Raji (cell line): ENCODE measurements around the gene TCAIM.

Experiments
- POLR2A ChIP-seq: IDR thresholded peaks from 2 replicates; pipeline ENCODE4 v1.6.1; 2011; ENCODE audit warnings: low read depth, low read length, control low read depth; ENCODE audit not compliant: insufficient read depth

Gene TCAIM

DNA sequence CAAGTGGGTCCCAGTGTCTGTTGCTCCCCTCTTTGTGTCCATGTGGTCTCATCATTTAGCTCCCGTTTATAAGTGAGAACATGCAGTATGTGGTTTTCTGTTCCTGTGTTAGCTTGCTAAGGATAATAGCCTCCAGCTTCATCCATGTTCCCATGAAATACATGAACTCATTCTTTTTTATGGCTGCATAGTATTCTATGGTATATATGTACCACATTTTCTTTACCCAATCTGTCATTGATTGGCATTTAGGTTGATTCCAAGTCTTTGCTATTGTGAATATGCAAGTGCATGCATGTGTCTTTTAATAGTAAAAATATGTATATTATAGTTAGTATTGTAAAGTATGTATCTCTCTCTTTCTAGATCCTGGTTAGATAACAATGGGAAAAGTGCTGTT lies 53.9 kb downstream of the TCAIM start:
- TF ChIP-seq POLR2A = no peak

DNA sequence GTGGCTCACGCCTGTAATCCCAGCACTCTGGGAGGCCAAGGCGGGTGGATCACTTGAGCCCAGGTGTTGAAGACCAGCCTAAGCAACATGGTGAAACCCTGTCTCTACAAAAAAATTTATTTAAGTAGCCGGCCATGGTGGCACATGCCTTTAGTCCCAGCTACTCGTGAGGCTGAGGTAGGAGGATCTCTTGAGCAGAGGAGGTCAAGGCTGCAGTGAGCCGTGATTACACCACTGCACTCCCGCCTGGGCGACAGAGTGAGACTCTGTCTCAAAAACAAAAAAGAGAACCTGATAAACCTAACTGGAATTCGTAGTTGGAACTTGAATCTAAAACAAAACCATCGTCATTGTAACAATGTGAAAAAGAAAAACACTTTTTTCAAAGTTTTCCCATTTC lies 57.1 kb downstream of the TCAIM start:
- TF ChIP-seq POLR2A = no peak

GRCh38 chr3:44396200-44397171 lies 57.9 kb downstream of the TCAIM start:
- no peak for TF ChIP-seq POLR2A

DNA sequence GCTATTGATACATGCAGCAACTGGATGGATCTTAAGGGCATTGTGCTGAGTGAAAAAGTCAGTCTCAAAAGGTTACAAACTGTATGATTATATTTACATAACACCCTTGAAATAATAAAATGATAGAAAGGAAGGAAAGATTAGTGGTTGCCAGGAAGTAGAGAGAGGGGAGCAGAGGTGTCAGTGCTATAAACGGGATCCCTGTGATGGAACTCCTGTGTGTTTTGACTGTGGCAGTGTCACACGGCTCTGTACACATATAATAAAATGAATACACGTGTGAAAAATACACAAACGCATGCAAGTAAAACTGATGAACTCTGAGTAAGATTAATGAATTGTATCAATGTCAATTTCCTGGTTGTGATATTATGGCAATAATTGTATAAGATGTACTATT lies 60.3 kb downstream of the TCAIM start:
- TF ChIP-seq POLR2A = no peak

GRCh38 chr3:44400771-44401170 lies 62.2 kb downstream of the TCAIM start:
- no peak for TF ChIP-seq POLR2A

DNA sequence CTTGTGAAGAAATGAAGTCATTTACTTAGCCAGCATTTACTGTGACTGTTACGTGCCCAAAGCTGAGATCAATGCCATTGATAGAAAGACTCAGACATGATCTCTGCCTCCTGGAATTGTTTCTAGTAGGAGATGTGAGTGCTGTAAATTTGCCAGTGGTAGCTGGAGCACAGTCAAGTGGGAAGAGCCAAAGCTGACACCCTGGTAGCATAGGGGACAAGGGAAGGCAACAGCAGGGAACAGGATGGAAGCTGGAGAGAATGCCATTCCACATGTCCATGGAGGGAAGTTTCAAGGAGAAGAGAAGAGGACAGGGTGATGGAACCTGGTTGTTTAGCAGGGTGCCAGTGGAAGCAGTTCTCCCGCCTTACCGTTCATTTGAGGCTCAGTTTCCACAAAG lies 64.0 kb downstream of the TCAIM start:
- no peak for TF ChIP-seq POLR2A

GRCh38 chr3:44409640-44410410 lies 71.3 kb downstream of the TCAIM start:
- TF ChIP-seq POLR2A = no peak

- TF ChIP-seq POLR2A = no peak
These were observed 72.6 kb downstream of the TCAIM start for GRCh38 chr3:44411031-44411645.

- TF ChIP-seq POLR2A = no peak
These were observed 73.8 kb downstream of the TCAIM start for GRCh38 chr3:44412365-44412764.

- no peak for TF ChIP-seq POLR2A
These were observed 76.0 kb downstream of the TCAIM start for GRCh38 chr3:44414517-44415090.

GRCh38 chr3:44415421-44415820 lies 76.9 kb downstream of the TCAIM start:
- no peak for TF ChIP-seq POLR2A

DNA sequence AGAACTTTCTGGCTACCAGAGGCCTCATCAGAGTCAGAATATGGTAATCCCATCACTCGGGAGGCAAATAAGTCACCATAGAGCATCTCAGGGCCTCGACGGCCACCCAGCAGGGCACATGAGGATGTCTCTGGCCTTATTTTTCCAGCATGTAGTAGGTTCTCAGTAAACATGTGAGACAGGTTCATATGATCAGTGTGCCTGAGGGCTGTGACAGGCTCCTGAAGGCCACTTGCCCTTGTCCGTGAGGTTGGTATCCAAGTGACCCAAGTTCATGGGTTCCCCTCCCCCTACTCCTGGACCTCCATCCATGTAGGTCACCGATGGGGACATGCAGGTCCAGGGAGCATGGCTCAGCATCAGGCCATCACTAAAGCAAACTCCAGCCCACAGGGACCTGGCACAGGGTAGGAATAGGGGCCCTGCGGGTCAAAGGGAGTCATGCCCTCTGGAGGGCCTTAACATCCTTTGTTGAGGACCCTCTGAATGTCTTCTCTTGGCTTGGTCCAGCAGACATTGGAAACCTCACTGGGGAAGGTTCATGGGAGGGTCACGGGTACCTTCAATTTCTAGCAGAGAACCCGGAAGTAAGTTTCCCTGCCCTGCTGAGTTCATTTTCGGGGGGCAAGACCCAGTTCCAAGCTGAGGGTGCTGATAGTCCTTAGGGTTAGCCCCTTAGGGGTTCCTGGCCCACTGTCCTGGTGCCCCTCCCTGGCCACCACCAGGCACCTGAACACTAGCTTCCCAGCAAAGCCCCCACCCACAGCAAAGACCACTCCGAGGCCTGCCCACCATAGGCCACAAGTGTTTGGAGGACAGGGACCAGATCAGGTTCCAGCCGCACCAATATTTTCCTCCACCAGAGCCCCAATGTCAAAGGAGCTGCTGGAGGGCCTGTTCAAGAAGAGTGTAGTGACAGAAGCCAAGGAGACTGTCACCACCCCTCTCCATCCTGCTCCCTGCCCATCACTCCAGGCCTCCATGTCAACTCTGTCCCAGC lies 77.8 kb downstream of the TCAIM start:
- TF ChIP-seq POLR2A = no peak

DNA sequence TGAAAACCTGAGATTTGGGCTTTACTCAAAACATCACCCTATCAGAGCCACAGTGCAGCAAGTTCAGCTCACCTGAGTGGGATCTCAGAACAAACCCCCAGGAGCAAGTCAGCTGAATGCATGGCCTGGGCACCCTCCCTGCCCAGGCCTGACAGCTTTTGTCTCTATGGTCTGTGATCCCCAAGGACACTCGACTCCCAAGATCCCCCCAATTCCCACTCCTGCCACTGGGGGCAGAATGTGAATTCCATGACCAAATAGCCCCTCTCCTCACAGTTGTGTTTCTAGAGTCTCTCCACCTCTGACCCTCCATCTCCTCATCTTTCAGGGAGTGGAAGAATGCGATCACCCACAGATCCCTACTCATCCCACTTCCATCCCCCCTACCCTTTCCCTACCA lies 80.0 kb downstream of the TCAIM start:
- TF ChIP-seq POLR2A = no peak
